GM12801 (cell line): ENCODE results near the gene DDX42.

Experiments used
- TF ChIP-seq, protein P1 (sequence below): IDR thresholded peaks from one replicate; pipeline ENCODE4 v1.5.1; 2011; ENCODE audit warnings: control low read depth; ENCODE audit not compliant: insufficient read length; ENCODE audit errors: extremely low read depth

Gene DDX42

GRCh38 chr17:63837480-63837879 is 63.5 kb downstream of the DDX42 start:
- TF ChIP-seq, protein P1, sequence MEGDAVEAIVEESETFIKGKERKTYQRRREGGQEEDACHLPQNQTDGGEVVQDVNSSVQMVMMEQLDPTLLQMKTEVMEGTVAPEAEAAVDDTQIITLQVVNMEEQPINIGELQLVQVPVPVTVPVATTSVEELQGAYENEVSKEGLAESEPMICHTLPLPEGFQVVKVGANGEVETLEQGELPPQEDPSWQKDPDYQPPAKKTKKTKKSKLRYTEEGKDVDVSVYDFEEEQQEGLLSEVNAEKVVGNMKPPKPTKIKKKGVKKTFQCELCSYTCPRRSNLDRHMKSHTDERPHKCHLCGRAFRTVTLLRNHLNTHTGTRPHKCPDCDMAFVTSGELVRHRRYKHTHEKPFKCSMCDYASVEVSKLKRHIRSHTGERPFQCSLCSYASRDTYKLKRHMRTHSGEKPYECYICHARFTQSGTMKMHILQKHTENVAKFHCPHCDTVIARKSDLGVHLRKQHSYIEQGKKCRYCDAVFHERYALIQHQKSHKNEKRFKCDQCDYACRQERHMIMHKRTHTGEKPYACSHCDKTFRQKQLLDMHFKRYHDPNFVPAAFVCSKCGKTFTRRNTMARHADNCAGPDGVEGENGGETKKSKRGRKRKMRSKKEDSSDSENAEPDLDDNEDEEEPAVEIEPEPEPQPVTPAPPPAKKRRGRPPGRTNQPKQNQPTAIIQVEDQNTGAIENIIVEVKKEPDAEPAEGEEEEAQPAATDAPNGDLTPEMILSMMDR: no peak

DNA sequence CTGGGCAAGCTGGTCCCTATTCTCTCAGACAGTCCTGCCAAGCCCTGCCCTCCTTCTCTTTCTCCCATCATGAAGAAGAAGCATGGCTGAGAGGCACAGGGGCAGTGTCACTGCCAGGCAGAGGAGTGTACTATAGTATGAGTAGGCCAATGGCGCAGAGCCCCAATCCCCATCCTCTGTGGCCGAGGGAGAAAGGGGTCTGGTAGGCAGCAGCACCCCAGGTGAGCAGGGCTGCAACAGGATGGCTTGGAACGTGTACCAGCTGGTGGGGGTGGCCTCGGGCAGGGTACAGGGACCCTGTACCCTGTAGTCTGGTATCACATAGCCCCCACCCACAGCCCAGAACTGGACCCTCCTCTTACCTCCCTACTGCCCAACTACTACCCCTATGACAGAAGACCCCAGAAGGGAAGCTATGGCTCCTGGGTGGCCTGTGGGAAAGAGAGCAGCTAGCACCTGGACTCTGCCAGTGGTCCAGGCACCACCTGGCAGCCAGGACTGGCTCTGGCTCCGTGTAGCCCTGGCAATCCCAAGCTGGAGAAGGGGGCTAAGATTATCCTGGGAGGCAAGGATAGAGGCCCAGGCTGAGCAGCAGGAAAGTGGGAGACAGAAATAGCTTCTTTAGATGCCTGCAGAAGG is 64.1 kb downstream of the DDX42 start:
- TF ChIP-seq, protein P1: no peak

- TF ChIP-seq, protein P1: no peak
Observed at GRCh38 chr17:63838631-63839171, 64.7 kb downstream of the DDX42 start.

GRCh38 chr17:63840591-63841349 is 66.8 kb downstream of the DDX42 start:
- TF ChIP-seq, protein P1: no peak

DNA sequence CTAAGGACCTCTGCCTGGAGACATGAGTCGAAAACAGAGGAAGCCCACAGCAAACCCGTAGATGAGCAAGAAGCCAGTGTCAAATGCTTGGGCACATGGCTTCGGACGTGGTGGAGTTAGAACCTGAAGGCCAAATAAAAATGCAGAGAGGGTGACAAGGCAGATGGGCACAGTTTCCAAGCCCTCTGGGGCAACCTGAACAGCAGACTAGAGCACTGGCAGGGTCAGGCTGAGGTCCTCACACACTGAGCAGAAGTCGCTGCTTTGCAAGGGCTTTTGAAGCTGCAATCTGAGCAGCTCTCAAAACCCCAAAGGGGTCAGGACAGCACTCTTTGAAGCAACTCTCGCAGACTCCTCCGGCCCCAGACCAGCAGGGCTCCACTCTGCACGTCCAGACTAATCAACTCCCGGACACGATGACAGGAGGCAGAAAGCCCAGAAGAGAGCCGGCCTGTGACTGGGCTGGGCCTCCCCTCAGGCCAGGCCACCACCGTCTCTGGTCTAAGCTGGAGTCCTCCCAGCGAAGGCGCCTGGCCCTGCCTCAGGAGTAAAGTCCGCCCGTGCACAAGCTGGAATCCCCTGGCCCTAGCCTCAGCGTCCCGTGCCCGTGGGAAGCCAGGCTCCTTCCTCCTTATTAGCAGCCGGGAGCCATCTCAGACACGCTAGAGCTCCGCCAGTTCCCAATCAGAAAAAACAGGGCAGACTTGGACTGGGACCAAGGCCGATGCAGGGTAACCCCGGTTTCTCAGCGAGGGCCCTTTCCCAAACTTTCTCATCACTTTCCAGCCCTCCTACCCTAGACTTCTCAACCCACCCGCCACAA is 67.6 kb downstream of the DDX42 start:
- TF ChIP-seq, protein P1: no peak

DNA sequence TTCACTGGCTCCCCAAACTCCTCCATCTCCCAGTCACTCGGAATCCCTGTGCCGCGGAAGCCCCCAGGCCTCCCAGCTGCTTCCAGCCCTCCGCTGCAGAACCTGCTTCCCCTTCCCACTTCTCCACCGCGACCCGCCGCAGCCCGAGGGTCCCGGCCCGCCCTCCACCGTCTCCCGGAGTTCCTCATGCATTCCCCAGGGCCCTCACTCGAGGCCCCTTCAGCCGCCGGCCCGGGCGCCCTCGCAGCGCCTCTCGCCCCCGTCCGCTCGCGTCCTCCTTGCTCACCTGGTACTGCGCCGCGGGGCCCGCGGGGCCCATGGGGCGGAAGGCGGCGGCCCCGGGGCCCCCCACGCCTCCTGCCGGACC is 68.2 kb downstream of the DDX42 start:
- TF ChIP-seq, protein P1: no peak

- TF ChIP-seq, protein P1: no peak
Observed at GRCh38 chr17:63842540-63843386, 68.8 kb downstream of the DDX42 start, which contains the start of gene SMARCD2. Gene SMARCD2, minus strand, starts transcription at chr17:63842685. Its CDS starts 11 bp downstream, at chr17:63842674.
